ENCODE measurements around the gene WDPCP. TPM values are rescaled to one million over a fixed set of nuclear protein-coding genes. Genes with fewer than 3 reads are reported as not detected.

WDPCP gene
- total RNA-seq, 1 donor from 2014 or later, result 4.3 TPM

GRCh38 chr2:63538390-63538789 lies 49.9 kb downstream of the WDPCP start:
- Mint-ChIP-seq H3K9me3 (ENCODE audit: unreplicated experiment) (no peaks in the 10 kb centered on the region), H3K4me3 (ENCODE audit: unreplicated experiment) (no peak overlapping the region), H3K4me1 (ENCODE audit: low read depth, unreplicated experiment) (peaks cover 6% of the 10 kb centered on the region), H3K27me3 (ENCODE audit: unreplicated experiment) (peaks cover 3% of the 10 kb centered on the region), H3K36me3 (ENCODE audit: unreplicated experiment) (no peaks in the 10 kb centered on the region), H3K27ac (ENCODE audit: unreplicated experiment) (no peak overlapping the region)
- TF ChIP-seq CTCF (IDR thresholded peaks at IDR 0.05; ENCODE audit: partially characterized antibody, unreplicated experiment), result no peak
- no peak for DNase-seq

GRCh38 chr2:63537306-63537705 lies 51.0 kb downstream of the WDPCP start:
- no peak overlapping the region for H3K4me3 Mint-ChIP-seq (ENCODE audit: unreplicated experiment)
- H3K27me3 Mint-ChIP-seq (ENCODE audit: unreplicated experiment), result peaks cover 6% of the 10 kb centered on the region
- no peaks in the 10 kb centered on the region for H3K36me3 Mint-ChIP-seq (ENCODE audit: unreplicated experiment)
- TF ChIP-seq CTCF (IDR thresholded peaks at IDR 0.05; ENCODE audit: partially characterized antibody, unreplicated experiment), result no peak
- H3K4me1 Mint-ChIP-seq (ENCODE audit: low read depth, unreplicated experiment), result peaks cover 6% of the 10 kb centered on the region
- H3K9me3 Mint-ChIP-seq (ENCODE audit: unreplicated experiment), result no peaks in the 10 kb centered on the region
- H3K27ac Mint-ChIP-seq (ENCODE audit: unreplicated experiment), result no peak overlapping the region
- DNase-seq, result no peak

- Mint-ChIP-seq H3K27me3 (ENCODE audit: unreplicated experiment) (peaks cover 6% of the 10 kb centered on the region), H3K36me3 (ENCODE audit: unreplicated experiment) (peaks cover 7% of the 10 kb centered on the region), H3K4me3 (ENCODE audit: unreplicated experiment) (no peak overlapping the region), H3K27ac (ENCODE audit: unreplicated experiment) (no peak overlapping the region), H3K9me3 (ENCODE audit: unreplicated experiment) (no peaks in the 10 kb centered on the region), H3K4me1 (ENCODE audit: low read depth, unreplicated experiment) (no peaks in the 10 kb centered on the region)
- no peak for TF ChIP-seq CTCF (IDR thresholded peaks at IDR 0.05; ENCODE audit: partially characterized antibody, unreplicated experiment)
- DNase-seq, result no peak
Measured at GRCh38 chr2:63530704-63531279, 57.5 kb downstream of the WDPCP start.

GRCh38 chr2:63525905-63526304 lies 62.4 kb downstream of the WDPCP start:
- H3K4me1 Mint-ChIP-seq (ENCODE audit: low read depth, unreplicated experiment), result no peaks in the 10 kb centered on the region
- no peaks in the 10 kb centered on the region for H3K27me3 Mint-ChIP-seq (ENCODE audit: unreplicated experiment)
- peaks cover 15% of the 10 kb centered on the region for H3K36me3 Mint-ChIP-seq (ENCODE audit: unreplicated experiment)
- H3K9me3 Mint-ChIP-seq (ENCODE audit: unreplicated experiment), result no peaks in the 10 kb centered on the region
- H3K27ac Mint-ChIP-seq (ENCODE audit: unreplicated experiment), result no peak overlapping the region
- DNase-seq, result no peak
- TF ChIP-seq CTCF (IDR thresholded peaks at IDR 0.05; ENCODE audit: partially characterized antibody, unreplicated experiment), result no peak
- no peak overlapping the region for H3K4me3 Mint-ChIP-seq (ENCODE audit: unreplicated experiment)

GRCh38 chr2:63522950-63523349 lies 65.3 kb downstream of the WDPCP start:
- no peak for TF ChIP-seq CTCF (IDR thresholded peaks at IDR 0.05; ENCODE audit: partially characterized antibody, unreplicated experiment)
- Mint-ChIP-seq H3K27me3 (ENCODE audit: unreplicated experiment) (peaks cover 4% of the 10 kb centered on the region), H3K4me3 (ENCODE audit: unreplicated experiment) (no peak overlapping the region), H3K4me1 (ENCODE audit: low read depth, unreplicated experiment) (no peaks in the 10 kb centered on the region), H3K27ac (ENCODE audit: unreplicated experiment) (no peak overlapping the region), H3K36me3 (ENCODE audit: unreplicated experiment) (peaks cover 17% of the 10 kb centered on the region), H3K9me3 (ENCODE audit: unreplicated experiment) (peaks cover 2% of the 10 kb centered on the region)
- DNase-seq, result no peak
